Stimulated activated CD4-positive, alpha-beta T cell treated with anti-CD3 and anti-CD28 coated beads, Interleukin-15, amount 100 ng/mL, for 48 hours (primary cell): ENCODE results near the gene HENMT1.
"Not testable (repeated sequence)": the region's sequence is repeated elsewhere in the genome, so short reads cannot be mapped to it uniquely, and the experiment has no call there.

Source experiments
- DNase-seq, 2 donors: peaks; one replicate each; pipeline ENCODE4 v3.0.0-alpha.2; 2020; ENCODE audit warnings: low read depth in 2 of 2

The HENMT1 gene

GRCh38 chr1:108661030-108661609, at the start of gene HENMT1:
Gene HENMT1, minus strand, starts transcription at chr1:108661093. Its CDS starts 1,209 bp downstream, at chr1:108659884.
- peak; percentile 60 to 68 for DNase-seq

GRCh38 chr1:108708691-108709660, 48.1 kb upstream of the HENMT1 start:
- DNase-seq: peak in 1 of 2 donors; percentile 50

GRCh38 chr1:108706643-108707042, 45.8 kb upstream of the HENMT1 start:
- no peak for DNase-seq

DNA sequence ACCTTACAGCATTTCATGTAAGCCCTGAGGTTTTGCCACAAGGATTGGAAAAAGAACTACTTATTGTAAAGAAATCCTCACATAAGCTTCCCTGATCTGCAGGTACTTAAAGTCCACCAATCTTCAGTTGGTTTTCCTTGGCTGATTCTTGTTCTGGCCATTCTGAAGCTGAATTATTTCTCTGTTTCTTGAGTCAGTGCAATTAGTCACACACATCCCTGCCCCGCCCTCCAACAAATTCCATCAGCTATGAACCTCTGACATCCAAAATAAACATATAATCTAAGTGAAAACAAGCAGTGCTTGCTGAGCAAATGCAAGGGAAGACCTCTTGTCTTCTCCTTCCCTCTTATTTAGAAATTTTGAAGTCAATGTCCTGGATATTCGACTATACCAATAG, 43.6 kb upstream of the HENMT1 start:
- no peak for DNase-seq

DNA sequence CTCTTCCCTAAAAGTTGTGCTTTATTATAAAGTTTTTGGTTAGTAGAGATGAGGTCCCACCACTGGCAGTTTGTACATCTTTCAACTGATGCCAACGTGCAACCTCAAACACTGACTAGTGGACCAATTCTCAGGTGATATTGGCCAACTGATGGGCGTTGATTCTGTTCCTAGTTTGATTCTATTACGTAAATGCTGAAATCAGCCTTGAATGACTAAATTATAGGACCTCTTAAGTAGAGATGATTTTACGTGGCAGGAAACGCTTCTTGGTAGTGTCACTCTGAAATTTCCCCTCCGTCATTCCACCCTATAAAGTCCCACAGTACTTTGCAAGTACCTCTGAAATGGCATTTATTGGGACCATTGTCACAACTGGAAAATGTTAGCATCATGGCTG, 43.0 kb upstream of the HENMT1 start:
- no peak for DNase-seq

GRCh38 chr1:108702109-108702508, 41.2 kb upstream of the HENMT1 start:
- DNase-seq: not testable (repeated sequence)

GRCh38 chr1:108701176-108701849, 40.4 kb upstream of the HENMT1 start:
- DNase-seq: no peak

DNA sequence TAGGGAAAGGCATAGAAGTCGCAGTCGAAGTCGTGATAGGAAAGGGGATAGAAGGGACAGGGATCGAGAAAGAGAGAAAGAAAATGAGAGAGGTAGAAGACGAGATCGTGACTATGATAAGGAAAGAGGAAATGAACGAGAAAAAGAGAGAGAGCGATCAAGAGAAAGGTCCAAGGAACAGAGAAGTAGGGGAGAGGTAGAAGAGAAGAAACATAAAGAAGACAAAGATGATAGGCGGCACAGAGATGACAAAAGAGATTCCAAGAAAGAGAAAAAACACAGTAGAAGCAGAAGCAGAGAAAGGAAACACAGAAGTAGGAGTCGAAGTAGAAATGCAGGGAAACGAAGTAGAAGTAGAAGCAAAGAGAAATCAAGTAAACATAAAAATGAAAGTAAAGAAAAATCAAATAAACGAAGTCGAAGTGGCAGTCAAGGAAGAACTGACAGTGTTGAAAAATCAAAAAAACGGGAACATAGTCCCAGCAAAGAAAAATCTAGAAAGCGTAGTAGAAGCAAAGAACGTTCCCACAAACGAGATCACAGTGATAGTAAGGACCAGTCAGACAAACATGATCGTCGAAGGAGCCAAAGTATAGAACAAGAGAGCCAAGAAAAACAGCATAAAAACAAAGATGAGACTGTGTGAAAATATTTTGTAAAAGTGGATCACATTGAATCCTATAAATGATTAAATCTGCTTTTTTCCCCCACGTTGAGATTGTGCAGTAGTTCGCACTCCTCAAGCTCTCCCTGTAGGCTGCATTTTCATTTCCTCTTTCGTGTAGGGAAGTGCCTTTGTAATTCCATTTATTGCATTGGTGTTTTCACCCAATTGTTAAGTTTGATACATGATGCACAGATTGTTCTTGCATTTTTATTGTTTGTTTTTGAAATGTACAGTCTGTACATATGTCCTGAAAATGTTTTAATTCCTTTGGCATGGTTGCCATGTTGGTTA, 38.8 kb upstream of the HENMT1 start:
- DNase-seq: no peak

GRCh38 chr1:108695535-108695934, 34.6 kb upstream of the HENMT1 start:
- no peak for DNase-seq

- DNase-seq: peak; percentile 25 to 47
These were observed 32.1 kb upstream of the HENMT1 start for GRCh38 chr1:108692724-108693655.

DNA sequence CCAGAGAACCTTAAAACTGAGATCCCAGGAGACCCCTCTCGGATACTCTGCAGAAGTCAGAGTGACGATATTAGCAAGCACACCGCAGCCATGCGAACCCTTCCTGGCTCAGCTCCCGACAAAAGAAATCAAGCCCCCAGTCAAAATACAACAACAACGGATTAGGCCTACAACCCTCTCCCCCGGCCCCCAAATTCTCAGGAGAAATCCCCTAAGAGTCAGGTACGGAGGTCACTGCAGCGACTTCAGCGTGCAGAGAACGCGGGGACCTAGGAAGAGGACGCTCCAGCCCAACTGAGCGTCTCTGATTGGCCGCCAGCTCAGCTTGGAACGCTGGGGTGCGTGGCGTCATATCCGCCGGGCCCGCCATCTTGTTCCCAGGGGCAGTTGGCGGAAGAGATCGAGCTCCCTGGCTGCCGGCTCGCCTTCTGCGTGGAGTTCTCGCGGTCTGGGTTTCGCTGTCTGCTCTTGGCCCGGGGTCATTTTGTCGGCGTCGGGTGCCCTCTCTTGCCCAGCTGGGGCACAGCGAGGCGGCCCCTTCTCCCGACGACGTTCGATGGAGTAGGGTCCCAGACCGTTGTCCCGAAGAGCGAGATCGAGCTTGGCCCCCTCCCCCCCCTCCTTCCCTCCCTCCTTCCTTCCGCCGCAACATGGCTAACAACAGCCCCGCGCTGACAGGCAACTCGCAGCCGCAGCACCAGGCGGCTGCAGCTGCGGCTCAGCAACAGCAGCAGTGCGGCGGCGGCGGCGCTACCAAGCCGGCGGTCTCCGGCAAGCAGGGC, 31.2 kb upstream of the HENMT1 start, which contains the start of gene PRPF38B:
TSS of gene PRPF38B (plus strand) at position 369 of the 782 bp plus-strand sequence. CDS start at position 651, 282 bp downstream.
- DNase-seq: peak; percentile 88 to 91

GRCh38 chr1:108691128-108691941, 30.4 kb upstream of the HENMT1 start:
- DNase-seq: no peak

GRCh38 chr1:108686614-108687313, 25.9 kb upstream of the HENMT1 start:
- no peak for DNase-seq

DNA sequence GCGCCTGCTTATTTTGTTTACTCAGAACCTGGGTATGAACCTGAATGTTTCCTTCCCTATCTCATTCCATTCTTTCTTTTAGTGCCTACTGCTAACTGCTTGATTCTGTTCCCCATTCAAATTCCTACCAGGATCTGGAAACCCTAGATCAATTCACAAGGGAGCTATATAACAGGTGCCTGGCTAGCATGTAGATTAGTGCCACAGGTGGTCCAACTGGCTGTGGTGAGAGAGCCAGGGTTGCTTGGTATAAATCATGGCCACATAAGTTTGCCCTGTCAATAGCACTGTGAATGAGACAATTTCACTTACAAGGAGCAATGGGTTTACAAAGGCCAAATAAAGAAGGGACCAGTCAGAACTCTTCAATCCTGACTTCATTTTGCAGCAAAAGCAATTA, 24.6 kb upstream of the HENMT1 start:
- DNase-seq: no peak

DNA sequence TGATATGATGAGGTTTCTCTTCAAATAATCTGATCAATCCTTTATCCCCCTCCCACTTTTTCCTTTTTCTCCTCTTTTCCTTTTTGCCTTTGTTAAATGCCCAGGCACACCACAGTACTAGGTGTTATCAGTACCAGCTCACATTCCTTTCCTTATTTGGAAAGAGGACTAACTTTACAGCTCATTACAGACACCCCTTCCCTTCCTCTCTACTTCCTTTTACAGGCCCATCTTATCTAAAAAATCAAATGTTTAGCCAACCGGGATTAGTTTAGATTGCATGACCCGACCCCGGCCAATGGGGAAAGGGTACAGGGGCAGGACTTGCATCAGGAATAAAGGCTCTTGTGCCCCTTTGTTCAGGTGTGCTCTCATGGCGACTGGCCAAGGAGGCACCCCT, 20.8 kb upstream of the HENMT1 start:
- not testable (repeated sequence) for DNase-seq

DNA sequence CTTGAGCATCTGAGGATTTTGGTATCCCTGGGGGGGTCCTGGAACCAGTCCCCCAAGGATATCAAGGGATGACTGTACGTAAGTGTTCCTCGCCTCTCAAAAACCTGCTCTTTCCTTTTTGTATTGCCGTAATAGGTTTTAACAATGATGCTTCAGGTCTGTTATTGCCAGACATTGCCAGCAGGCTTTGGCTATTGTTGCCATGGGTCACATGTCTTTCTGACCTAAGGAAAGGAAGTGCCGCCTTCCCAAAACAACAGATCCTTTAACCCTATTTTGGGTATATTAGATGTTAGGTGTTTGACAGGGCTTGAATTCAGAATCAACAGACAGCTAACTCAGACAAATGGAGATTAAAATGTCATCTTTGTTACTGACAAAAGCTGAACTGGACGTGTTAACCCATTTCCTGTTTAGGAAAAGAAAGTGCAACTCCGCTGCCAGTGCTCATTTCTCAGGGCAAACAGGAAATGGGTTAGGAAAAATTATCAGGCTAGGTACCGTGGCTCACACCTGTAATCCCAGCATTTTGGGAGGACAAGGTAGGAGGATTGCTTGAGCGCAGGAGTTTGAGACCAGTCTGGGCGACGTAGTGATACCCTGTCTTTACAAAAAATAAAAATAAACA, 18.8 kb upstream of the HENMT1 start:
- DNase-seq: no peak

GRCh38 chr1:108678706-108679105, 17.8 kb upstream of the HENMT1 start:
- no peak for DNase-seq
